Mesenchymal stem cell (in vitro differentiated cells and primary cell): Measurements from ENCODE around the gene RPL12.

Experiments used
- DNase-seq: peaks from one replicate; pipeline ENCODE4 v3.0.0-alpha.2; 2013
- H2AFZ ChIP-seq: one replicate; pipeline ENCODE4 v1.6.1; 2013; ENCODE audit warnings: low read depth, mild to moderate bottlenecking, control low read depth, inconsistent platforms, low read length, moderate library complexity
- H2AK5ac ChIP-seq: 2 replicates; pipeline ENCODE4 v1.6.1; 2013; ENCODE audit warnings: low read length, moderate library complexity, mild to moderate bottlenecking, inconsistent platforms; ENCODE audit not compliant: severe bottlenecking
- H2BK120ac ChIP-seq: one replicate; pipeline ENCODE4 v1.6.1; 2013; ENCODE audit warnings: low read depth, mild to moderate bottlenecking, inconsistent platforms, low read length, moderate library complexity
- H2BK12ac ChIP-seq, 2 experiments: one replicate each; pipeline ENCODE4 v1.6.1; 2013; ENCODE audit warnings: inconsistent platforms in 2 of 2, low read length in 2 of 2, mild to moderate bottlenecking in 2 of 2, moderate library complexity in 2 of 2, control low read depth in 1 of 2
- H2BK15ac ChIP-seq: one replicate; pipeline ENCODE4 v1.6.1; 2013; ENCODE audit warnings: mild to moderate bottlenecking, low read depth, inconsistent platforms; ENCODE audit not compliant: poor library complexity, severe bottlenecking
- H2BK5ac ChIP-seq: 2 replicates; pipeline ENCODE4 v1.6.1; 2013; ENCODE audit warnings: low read depth, mild to moderate bottlenecking, low read length, control low read depth, inconsistent platforms; ENCODE audit not compliant: poor library complexity, severe bottlenecking
- H3K14ac ChIP-seq, 2 experiments: one replicate each; pipeline ENCODE4 v1.6.1; 2013; ENCODE audit warnings: inconsistent platforms in 2 of 2, low read length in 2 of 2, control low read depth in 1 of 2, mild to moderate bottlenecking in 1 of 2, moderate library complexity in 1 of 2
- H3K18ac ChIP-seq, 2 experiments: one replicate each; pipeline ENCODE4 v1.6.1; 2013; ENCODE audit warnings: inconsistent platforms in 2 of 2, low read length in 2 of 2, control low read depth in 1 of 2, low read depth in 1 of 2, mild to moderate bottlenecking in 1 of 2
- H3K23ac ChIP-seq, 2 experiments: one replicate each; pipeline ENCODE4 v1.6.1; 2013; ENCODE audit warnings: inconsistent platforms in 2 of 2, low read length in 2 of 2, mild to moderate bottlenecking in 2 of 2, moderate library complexity in 2 of 2, control low read depth in 1 of 2
- H3K27ac ChIP-seq: 2 replicates; pipeline ENCODE4 v1.5.1; 2013; ENCODE audit warnings: mild to moderate bottlenecking, moderate library complexity, low read length, control low read depth, inconsistent platforms; ENCODE audit not compliant: poor library complexity, severe bottlenecking
- H3K27me3 ChIP-seq, 2 experiments: 2 replicates each; pipeline versions ENCODE4 v1.6.1 to v1.7.0; 2013; ENCODE audit warnings: low read length in 2 of 2, mild to moderate bottlenecking in 2 of 2, moderate library complexity in 2 of 2, control low read depth in 1 of 2, inconsistent platforms in 1 of 2; ENCODE audit not compliant: control insufficient read depth in 1 of 2, insufficient read depth in 1 of 2
- H3K36me3 ChIP-seq, 2 experiments: 2 replicates each; pipeline versions ENCODE4 v1.6.1 to v1.7.0; 2013; ENCODE audit warnings: low read length in 2 of 2, control low read depth in 1 of 2, inconsistent platforms in 1 of 2, low read depth in 1 of 2, mild to moderate bottlenecking in 1 of 2; ENCODE audit not compliant: insufficient read depth in 2 of 2, control insufficient read depth in 1 of 2
- H3K4ac ChIP-seq, 2 experiments: one replicate each; pipeline ENCODE4 v1.6.1; 2013; ENCODE audit warnings: inconsistent platforms in 2 of 2, low read length in 2 of 2, mild to moderate bottlenecking in 2 of 2, moderate library complexity in 2 of 2, control low read depth in 1 of 2, low read depth in 1 of 2
- H3K4me1 ChIP-seq: 2 replicates; pipeline ENCODE4 v1.6.1; 2013; ENCODE audit warnings: low read depth, low read length, control low read depth; ENCODE audit not compliant: control insufficient read depth, insufficient read depth
- H3K4me2 ChIP-seq: 2 replicates; pipeline ENCODE4 v1.6.1; 2013; ENCODE audit warnings: low read length, mild to moderate bottlenecking, inconsistent platforms; ENCODE audit not compliant: poor library complexity, severe bottlenecking
- H3K4me3 ChIP-seq, 2 experiments: 2 replicates each; pipeline versions ENCODE4 v1.5.1 to v1.7.0; 2013; ENCODE audit warnings: low read length in 2 of 2, mild to moderate bottlenecking in 2 of 2, control low read depth in 1 of 2, low read depth in 1 of 2; ENCODE audit not compliant: insufficient read depth in 1 of 2
- H3K79me1 ChIP-seq: replicated peaks from 2 replicates; pipeline ENCODE4 v1.6.1; 2013; ENCODE audit warnings: mild to moderate bottlenecking, control low read depth, low read length, inconsistent platforms; ENCODE audit not compliant: poor library complexity, severe bottlenecking
- H3K9ac ChIP-seq: 2 replicates; pipeline ENCODE4 v1.7.0; 2013; ENCODE audit warnings: mild to moderate bottlenecking, low read length, moderate library complexity
- H3K9me3 ChIP-seq: 2 replicates; pipeline ENCODE4 v1.7.0; 2013; ENCODE audit warnings: mild to moderate bottlenecking, low read length; ENCODE audit not compliant: control insufficient read depth
- H4K8ac ChIP-seq: one replicate; pipeline ENCODE4 v1.6.1; 2013; ENCODE audit warnings: inconsistent platforms, mild to moderate bottlenecking, low read length, moderate library complexity
- H4K91ac ChIP-seq: one replicate; pipeline ENCODE4 v1.6.1; 2013; ENCODE audit warnings: mild to moderate bottlenecking, low read length, inconsistent platforms
- WGBS: methylation state at CpG from one replicate; pipeline ENCODE4 v1.1.7; 2013; ENCODE audit warnings: mixed read lengths; 5-methylcytosine and 5-hydroxymethylcytosine counted together

The RPL12 gene

DNA sequence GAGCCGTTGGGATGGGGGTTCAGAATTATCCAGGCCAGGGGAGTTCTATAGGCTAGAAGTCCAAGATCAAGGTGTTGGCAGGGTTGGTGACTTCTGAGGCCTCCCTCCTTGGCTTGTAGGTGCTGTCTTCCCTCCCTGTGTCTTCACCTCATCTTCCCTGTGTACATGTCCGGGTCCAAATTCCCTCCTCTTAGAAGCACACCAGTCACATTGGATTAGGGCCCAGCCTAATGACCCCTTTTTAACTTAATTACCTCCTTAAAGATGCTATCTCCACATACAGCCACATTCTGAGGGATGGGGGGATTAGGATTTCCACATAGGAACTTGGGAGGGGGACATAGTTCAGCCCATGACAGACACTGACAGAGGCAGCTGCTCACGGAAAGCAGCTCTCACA lies 12.2 kb upstream of the RPL12 start:
- Histone ChIP-seq H2BK5ac (no peak overlapping the region), H3K4me1 (peaks cover 1% of the 10 kb centered on the region), H3K79me1 (peaks cover 4% of the 10 kb centered on the region), H2BK15ac (no peak overlapping the region), H2BK12ac (no peak overlapping the region), H3K4me2 (no peak overlapping the region), H3K4me3 (no peak overlapping the region), H3K18ac (no peak overlapping the region), H2AFZ (no peak overlapping the region), H2BK120ac (no peak overlapping the region), H2AK5ac (no peak overlapping the region), H3K14ac (no peak overlapping the region), H3K27me3 (no peaks in the 10 kb centered on the region), H3K23ac (no peak overlapping the region), H3K27ac (no peak overlapping the region), H3K9ac (no peak overlapping the region), H3K36me3 (peaks cover 74 to 81% of the 10 kb centered on the region in 2 experiments), H4K91ac (no peak overlapping the region), H4K8ac (no peak overlapping the region), H3K4ac (no peak overlapping the region), H3K9me3 (no peaks in the 10 kb centered on the region)
- DNase-seq, result no peak
- WGBS, result 82% methylated on average over 3 of the region's 3 CpGs

DNA sequence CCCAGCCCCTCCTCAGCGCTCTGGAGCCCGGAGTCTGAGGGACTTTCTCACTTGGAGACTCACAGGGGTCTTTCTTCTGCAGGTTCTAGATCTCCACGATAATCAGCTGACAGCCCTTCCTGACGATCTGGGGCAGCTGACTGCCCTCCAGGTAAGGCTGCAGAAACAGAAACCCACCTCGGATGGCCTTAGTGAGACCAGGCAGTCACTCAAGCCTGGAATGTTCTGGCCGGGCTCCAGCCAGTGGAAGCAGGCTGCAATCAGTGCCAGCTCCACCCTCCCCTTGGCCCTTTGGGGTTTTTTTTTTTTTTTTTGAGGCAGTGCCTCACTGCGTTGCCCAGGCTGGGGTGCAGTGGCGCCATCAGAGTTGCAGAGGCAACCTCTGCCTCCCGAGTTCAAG lies 7.7 kb upstream of the RPL12 start:
- H3K4me1 ChIP-seq, result peaks cover 1% of the 10 kb centered on the region
- H2BK120ac ChIP-seq, result no peak overlapping the region
- no peak overlapping the region for H3K27ac ChIP-seq

DNA sequence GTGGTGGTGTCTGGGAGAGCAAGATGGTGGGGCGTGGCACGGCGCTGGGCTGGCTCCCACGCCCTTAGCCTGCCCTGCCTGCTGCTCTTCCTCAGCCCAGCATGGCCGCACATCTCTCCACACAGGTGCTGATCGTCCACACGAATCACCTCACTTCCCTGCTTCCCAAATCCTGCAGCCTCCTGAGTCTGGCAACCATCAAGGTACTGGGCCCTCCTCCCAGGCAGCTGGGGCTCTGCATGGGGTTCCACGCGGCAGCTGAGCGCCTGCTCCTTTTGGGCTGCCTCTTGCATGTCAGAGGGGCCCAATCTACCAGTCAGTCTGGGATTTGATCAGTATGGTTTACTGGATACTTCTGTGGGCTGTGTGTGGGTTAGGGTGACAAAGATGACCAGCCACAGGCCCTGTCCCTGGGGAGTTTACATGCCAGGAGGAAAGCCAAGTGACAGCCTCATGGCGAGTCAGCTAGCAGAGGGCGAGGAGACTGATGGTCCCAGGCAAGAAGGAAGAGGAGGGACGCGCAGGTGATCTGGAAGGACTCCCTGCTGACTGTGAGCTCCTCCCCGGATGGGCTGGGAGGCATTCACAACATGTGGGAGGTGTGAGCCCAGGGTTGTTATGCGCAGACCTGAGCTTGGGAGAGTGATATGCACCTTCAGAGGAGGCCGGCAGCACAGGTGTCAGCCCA lies 6.1 kb upstream of the RPL12 start:
- Histone ChIP-seq H3K9me3 (no peaks in the 10 kb centered on the region), H3K14ac (no peak overlapping the region), H2AFZ (no peak overlapping the region), H3K27ac (no peak overlapping the region), H3K4me2 (no peak overlapping the region), H3K4ac (peak overlapping the region in 1 of 2 experiments; percentile 27), H2BK120ac (no peak overlapping the region), H2BK12ac (no peak overlapping the region), H2BK5ac (no peak overlapping the region), H3K4me1 (peaks cover 6% of the 10 kb centered on the region), H3K23ac (no peak overlapping the region), H4K8ac (no peak overlapping the region), H4K91ac (no peak overlapping the region), H3K9ac (no peak overlapping the region), H3K36me3 (peaks cover 63 to 64% of the 10 kb centered on the region in 2 experiments), H3K27me3 (no peaks in the 10 kb centered on the region), H3K18ac (no peak overlapping the region), H3K79me1 (peaks cover 18% of the 10 kb centered on the region), H2AK5ac (no peak overlapping the region), H3K4me3 (no peak overlapping the region), H2BK15ac (no peak overlapping the region)
- DNase-seq, result no peak
- WGBS, result 88% methylated on average over 17 of the region's 17 CpGs

More for the DNA sequence above, 7.7 kb upstream of the RPL12 start:
- no peak overlapping the region for H3K4me3 ChIP-seq
- no peak overlapping the region for H3K4ac ChIP-seq
- no peak overlapping the region for H2AK5ac ChIP-seq
- no peak overlapping the region for H2AFZ ChIP-seq
- no peak overlapping the region for H4K8ac ChIP-seq
- H2BK15ac ChIP-seq, result no peak overlapping the region
- H3K27me3 ChIP-seq, result no peaks in the 10 kb centered on the region
- H3K18ac ChIP-seq, result no peak overlapping the region
- no peak overlapping the region for H4K91ac ChIP-seq
- H2BK5ac ChIP-seq, result no peak overlapping the region
- no peak overlapping the region for H3K9ac ChIP-seq
- DNase-seq, result no peak
- H3K79me1 ChIP-seq, result peaks cover 17% of the 10 kb centered on the region
- H2BK12ac ChIP-seq, result no peak overlapping the region
- no peak overlapping the region for H3K4me2 ChIP-seq
- H3K23ac ChIP-seq, result no peak overlapping the region
- no peak overlapping the region for H3K14ac ChIP-seq
- H3K36me3 ChIP-seq, result peaks cover 71 to 80% of the 10 kb centered on the region in 2 experiments
- H3K9me3 ChIP-seq, result no peaks in the 10 kb centered on the region
- 95% methylated on average over 9 of the region's 9 CpGs for WGBS

DNA sequence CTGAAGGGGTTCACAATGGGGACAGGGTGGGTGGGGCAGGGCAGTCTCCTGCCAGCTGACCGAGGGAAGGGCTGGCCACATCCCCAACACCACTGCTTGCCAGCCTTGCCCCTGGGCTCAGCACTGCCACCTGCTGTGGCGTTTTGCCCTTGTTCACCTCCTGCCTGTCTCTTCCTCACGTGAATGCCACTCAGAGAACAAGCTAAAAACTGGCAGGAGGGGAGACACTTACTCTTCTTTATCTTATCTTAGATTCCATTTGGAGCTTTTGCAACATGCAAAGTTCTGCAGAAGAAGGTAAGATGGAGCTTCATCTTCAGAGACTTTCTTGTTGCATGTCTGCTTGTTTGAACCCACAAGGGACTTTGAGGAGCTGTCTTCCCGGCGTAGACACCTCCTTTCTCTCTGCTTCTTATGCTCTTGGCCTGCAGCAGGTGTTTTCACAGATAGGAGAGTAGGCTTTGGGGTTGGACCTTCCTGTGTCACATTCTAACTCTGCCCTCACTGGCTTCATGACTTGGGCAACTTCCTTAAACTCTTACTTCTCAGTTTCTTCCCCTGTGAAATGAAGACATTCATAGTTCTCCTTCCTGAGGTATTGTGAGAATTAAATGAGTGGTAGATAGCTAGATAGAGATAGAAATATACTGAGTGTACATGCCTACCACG lies 4.3 kb upstream of the RPL12 start:
- Histone ChIP-seq H3K9ac (no peak overlapping the region), H2BK5ac (no peak overlapping the region), H3K14ac (no peak overlapping the region), H3K27me3 (no peaks in the 10 kb centered on the region), H2BK15ac (no peak overlapping the region), H3K18ac (no peak overlapping the region), H2BK120ac (no peak overlapping the region), H3K79me1 (peaks cover 23% of the 10 kb centered on the region), H3K4me1 (peaks cover 11% of the 10 kb centered on the region), H2AFZ (no peak overlapping the region), H3K36me3 (peaks cover 46 to 48% of the 10 kb centered on the region in 2 experiments), H3K9me3 (no peaks in the 10 kb centered on the region), H4K91ac (no peak overlapping the region), H3K23ac (no peak overlapping the region), H3K4me2 (no peak overlapping the region), H3K27ac (no peak overlapping the region), H4K8ac (no peak overlapping the region), H3K4ac (no peak overlapping the region), H3K4me3 (no peak overlapping the region), H2AK5ac (no peak overlapping the region), H2BK12ac (no peak overlapping the region)
- 94% methylated on average over 6 of the region's 6 CpGs for WGBS
- DNase-seq, result no peak
